Fibroblast of lung (primary cell): ENCODE measurements around the gene FREM1. TPM values are rescaled to one million over a fixed set of nuclear protein-coding genes. Genes with fewer than 3 reads are reported as not detected.

ENCODE experiments used
- DNase-seq, 2 donors: peaks; one replicate each; pipeline versions ENCODE4 v3.0.0 to v3.0.0-alpha.2; 2010; ENCODE audit warnings: low read depth in 2 of 2
- H2AFZ ChIP-seq: 2 replicates; pipeline ENCODE4 v1.5.1; 2012; ENCODE audit warnings: low read length, control low read depth, inconsistent platforms
- H3K27ac ChIP-seq: 2 replicates; pipeline ENCODE4 v1.5.1; 2011; ENCODE audit warnings: low read length, control low read depth; ENCODE audit not compliant: insufficient read depth
- H3K27me3 ChIP-seq: 2 replicates; pipeline ENCODE4 v1.5.1; 2011; ENCODE audit warnings: mild to moderate bottlenecking, low read length; ENCODE audit not compliant: control insufficient read depth, insufficient read depth
- H3K36me3 ChIP-seq: 2 replicates; pipeline ENCODE4 v1.5.1; 2011; ENCODE audit warnings: low read length; ENCODE audit not compliant: control insufficient read depth, insufficient read depth
- H3K4me1 ChIP-seq: 2 replicates; pipeline ENCODE4 v1.5.1; 2011; ENCODE audit warnings: low read length; ENCODE audit not compliant: control insufficient read depth, insufficient read depth; ENCODE audit errors: extremely low read depth
- H3K4me2 ChIP-seq: 2 replicates; pipeline ENCODE4 v1.5.1; 2011; ENCODE audit warnings: low read length, control low read depth; ENCODE audit not compliant: insufficient read depth; ENCODE audit errors: extremely low read depth
- H3K4me3 ChIP-seq, 4 experiments: fragments of 200-600 bp in 1 of 4; sonication (generic) in 1 of 4; replicated peaks in 1 of 4; 2 replicates each; pipeline ENCODE4 v1.5.1; 2011 to 2016; ENCODE audit warnings: low read length in 4 of 4, low read depth in 3 of 4, mild to moderate bottlenecking in 3 of 4, control low read depth in 2 of 4, inconsistent platforms in 1 of 4, mixed read lengths in 1 of 4; ENCODE audit not compliant: insufficient read depth in 1 of 4; ENCODE audit errors: control extremely low read depth in 1 of 4
- H3K79me2 ChIP-seq: 2 replicates; pipeline ENCODE4 v1.5.1; 2012; ENCODE audit warnings: mild to moderate bottlenecking, low read length, inconsistent platforms; ENCODE audit not compliant: control insufficient read depth, insufficient read depth
- H3K9ac ChIP-seq: 2 replicates; pipeline ENCODE4 v1.5.1; 2011; ENCODE audit warnings: mild to moderate bottlenecking, low read length, control low read depth; ENCODE audit not compliant: insufficient read depth
- H3K9me3 ChIP-seq: 2 replicates; pipeline ENCODE4 v1.5.1; 2012; ENCODE audit warnings: low read depth, low read length; ENCODE audit not compliant: control insufficient read depth, insufficient read depth
- H4K20me1 ChIP-seq: 2 replicates; pipeline ENCODE4 v1.5.1; 2011; ENCODE audit warnings: low read length; ENCODE audit not compliant: control insufficient read depth, insufficient read depth; ENCODE audit errors: extremely low read depth
- CTCF ChIP-seq, 2 donors: IDR thresholded peaks in 1 of 2; conservative IDR thresholded peaks in 1 of 2; 1 replicate in 1 of 2; 2 replicates in 1 of 2; pipeline ENCODE4 v1.5.1; 2011 to 2012; ENCODE audit warnings: low read length in 2 of 2, control low read depth in 1 of 2, inconsistent platforms in 1 of 2, low read depth in 1 of 2, mild to moderate bottlenecking in 1 of 2
- EZH2 ChIP-seq: IDR thresholded peaks from 2 replicates; pipeline ENCODE4 v1.5.1; 2012; ENCODE audit warnings: low read length, control low read depth, mild to moderate bottlenecking; ENCODE audit errors: missing control alignments
- polyA plus RNA-seq, 2 donors: library from polyadenylated mRNA; depleted of rRNA in 1 of 2; stranded (reverse) in 1 of 2; unstranded in 1 of 2; fragments of >200 nt; gene quantifications; 2 replicates each; pipeline ENCODE4 v1.2.1, GENCODE V29; 2011 to 2012; ENCODE audit warnings: missing spikeins in 1 of 2
- total RNA-seq: library from RNA; depleted of rRNA; stranded (reverse); fragments of >200 nt; gene quantifications from 2 replicates; pipeline ENCODE4 v1.2.1, GENCODE V29; 2014

FREM1 gene
- total and polyA plus RNA-seq, 2 donors (not counting 1 experiment from before 2014, with no cell fraction given), result under 0.01 to 0.01 TPM

- DNase-seq, result no peak
- H3K9ac ChIP-seq, result no peak overlapping the region
- no peaks in the 10 kb centered on the region for H3K9me3 ChIP-seq
- no peak overlapping the region for H2AFZ ChIP-seq
- no peak overlapping the region for H3K27ac ChIP-seq
- H3K4me2 ChIP-seq, result no peak overlapping the region
- no peak overlapping the region for H3K4me3 ChIP-seq
- no peaks in the 10 kb centered on the region for H4K20me1 ChIP-seq
- no peaks in the 10 kb centered on the region for H3K36me3 ChIP-seq
- no peaks in the 10 kb centered on the region for H3K79me2 ChIP-seq
- peaks cover 10% of the 10 kb centered on the region for H3K27me3 ChIP-seq
- TF ChIP-seq CTCF (conservative IDR thresholded peaks at IDR 0.05 in 1 of 2, IDR thresholded peaks at IDR 0.05 in 1 of 2; ENCODE audit: low read depth in 1 of 2, low read length in 2 of 2) (no peak), EZH2 (no peak)
- no peaks in the 10 kb centered on the region for H3K4me1 ChIP-seq
Observed at GRCh38 chr9:14702200-14702720, 208.0 kb downstream of the FREM1 start.

GRCh38 chr9:14693251-14693861 lies 216.9 kb downstream of the FREM1 start, which contains the start of gene ZDHHC21:
TSS of gene ZDHHC21 (minus strand) at chr9:14693432. CDS start at chr9:14674340, 19,092 bp downstream.
- Histone ChIP-seq H3K27ac (peak within 1 kb of the TSS; percentile 16), H2AFZ (peak within 1 kb of the TSS; percentile 86), H3K9ac (peak within 1 kb of the TSS; percentile 62)

More at GRCh38 chr9:14693251-14693861, 216.9 kb downstream of the FREM1 start, which contains the start of gene ZDHHC21:
- Histone ChIP-seq H3K4me1 (no peaks in the 10 kb centered on the region), H3K27me3 (peaks cover 7% of the 10 kb centered on the region), H3K4me2 (peak within 1 kb of the TSS; percentile 98), H3K4me3 (peak within 1 kb of the TSS; percentile 71 to 77 (median 74)), H3K79me2 (peaks cover 3% of the 10 kb centered on the region), H3K9me3 (no peaks in the 10 kb centered on the region), H3K36me3 (no peaks in the 10 kb centered on the region), H4K20me1 (no peaks in the 10 kb centered on the region)
- TF ChIP-seq EZH2 (no peak), CTCF (conservative IDR thresholded peaks at IDR 0.05 in 1 of 2, IDR thresholded peaks at IDR 0.05 in 1 of 2; ENCODE audit: low read depth in 1 of 2, low read length in 2 of 2) (no peak)
- peak; percentile 48 to 56 for DNase-seq
